ENCODE results near the gene STARD9.
A peak's percentile ranks its signal among the peaks of the same experiment; 100 is the strongest.
"Not testable (repeated sequence)": the region's sequence is repeated elsewhere in the genome, so short reads cannot be mapped to it uniquely, and the experiment has no call there.

STARD9 gene

DNA sequence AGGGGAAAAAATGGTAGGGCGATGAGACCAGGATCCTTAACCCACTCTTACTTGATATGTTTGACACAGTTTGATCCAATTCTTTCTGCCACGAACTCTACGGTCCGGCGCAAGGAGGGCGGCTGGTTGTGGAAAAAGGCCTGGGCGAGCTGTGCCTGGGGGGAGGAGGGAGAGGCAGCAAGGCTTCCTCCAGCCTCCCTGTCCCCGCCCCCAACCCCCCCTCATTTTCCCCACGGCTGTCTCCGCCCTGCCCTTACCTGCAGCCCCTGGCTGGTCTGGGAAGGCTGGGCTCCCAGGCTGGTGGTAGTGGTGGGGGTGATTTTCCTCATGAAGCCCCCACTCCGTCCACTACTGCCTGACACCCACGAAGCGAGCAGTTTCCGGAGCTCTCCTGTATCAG, 153.6 kb downstream of the STARD9 start:
- no peak for DNase-seq (ENCODE audit: low read depth in 2 of 2)

DNA sequence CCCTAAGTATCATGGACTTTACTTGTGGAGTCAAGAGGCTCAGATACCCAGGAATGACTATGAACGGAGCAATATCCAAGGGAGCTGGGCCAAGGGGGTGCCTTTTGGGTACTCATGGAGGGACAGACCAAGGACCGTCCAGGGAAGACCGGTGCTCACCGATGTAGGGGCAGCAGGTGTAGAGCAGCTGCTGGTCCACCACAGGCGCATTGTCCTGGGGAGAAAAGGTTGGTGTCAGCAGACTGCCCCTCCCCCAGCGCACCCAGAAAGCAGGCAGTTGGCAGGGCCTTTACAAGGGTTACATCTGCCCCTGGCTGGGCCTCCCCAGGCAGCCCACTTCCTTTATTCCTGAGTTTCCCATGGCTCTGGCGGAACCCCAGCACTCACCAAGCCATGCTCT, 154.0 kb downstream of the STARD9 start:
- no peak for DNase-seq (ENCODE audit: low read depth in 2 of 2)

DNA sequence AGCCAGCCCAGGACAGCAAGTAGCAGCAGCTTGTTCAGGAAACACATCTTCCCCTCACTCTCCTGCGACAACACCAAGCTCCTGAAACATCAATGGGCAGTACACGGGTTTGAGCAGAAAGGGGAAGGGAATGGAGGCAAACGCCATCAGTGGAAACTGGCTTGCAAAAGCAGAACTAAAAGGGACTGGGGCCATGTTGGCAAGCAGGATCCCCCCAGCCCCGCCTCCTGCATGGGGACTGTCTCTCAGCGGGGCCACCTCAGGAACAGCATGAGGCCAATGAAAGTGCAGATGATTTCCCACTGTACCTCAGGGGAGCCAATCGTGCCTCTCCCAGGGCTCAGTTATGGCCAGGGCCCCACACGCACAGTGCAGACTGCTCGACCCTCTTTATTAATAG, 154.7 kb downstream of the STARD9 start:
- no peak for DNase-seq (ENCODE audit: low read depth in 2 of 2)

DNA sequence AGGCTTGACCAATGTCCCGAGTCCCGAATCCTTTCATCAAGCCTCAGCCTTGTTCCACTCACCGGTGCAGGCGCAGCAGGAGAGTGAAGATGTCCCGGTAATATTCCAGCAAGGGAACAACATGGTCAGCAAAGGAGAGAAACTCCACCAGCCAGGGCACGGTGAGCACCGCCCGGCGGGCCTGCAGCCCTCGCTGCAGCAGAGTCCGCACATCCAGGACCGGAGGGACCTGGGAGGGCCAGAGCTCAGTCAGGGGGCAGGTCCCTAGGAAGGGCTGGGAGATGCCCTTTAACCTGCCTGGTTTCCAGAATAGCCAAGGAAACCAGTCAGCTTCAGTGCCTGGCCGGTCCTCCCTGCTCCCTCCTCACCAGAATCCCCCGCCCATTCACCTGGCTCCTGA, 155.1 kb downstream of the STARD9 start:
- DNase-seq (ENCODE audit: low read depth in 2 of 2): no peak

DNA sequence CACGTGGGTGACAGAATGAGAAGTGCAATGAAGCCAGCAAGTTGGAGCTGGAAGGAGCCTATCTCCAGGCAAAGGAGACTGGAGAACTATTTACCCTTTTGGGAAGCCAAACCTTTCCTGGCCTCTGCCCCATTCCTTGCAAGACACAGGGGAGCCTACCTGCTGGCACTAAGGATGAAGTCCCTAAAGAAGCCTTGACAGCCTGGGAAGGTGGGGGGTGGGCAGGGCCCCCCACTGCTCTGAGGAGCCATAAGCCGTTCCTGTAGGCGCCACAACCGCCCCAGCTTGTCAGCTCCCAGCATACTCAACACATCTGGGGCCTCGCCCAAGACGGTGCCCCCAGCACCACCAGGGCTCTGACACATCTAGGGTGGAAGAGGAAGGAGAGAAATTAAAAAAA, 156.1 kb downstream of the STARD9 start:
- no peak for DNase-seq (ENCODE audit: low read depth in 2 of 2)

DNA sequence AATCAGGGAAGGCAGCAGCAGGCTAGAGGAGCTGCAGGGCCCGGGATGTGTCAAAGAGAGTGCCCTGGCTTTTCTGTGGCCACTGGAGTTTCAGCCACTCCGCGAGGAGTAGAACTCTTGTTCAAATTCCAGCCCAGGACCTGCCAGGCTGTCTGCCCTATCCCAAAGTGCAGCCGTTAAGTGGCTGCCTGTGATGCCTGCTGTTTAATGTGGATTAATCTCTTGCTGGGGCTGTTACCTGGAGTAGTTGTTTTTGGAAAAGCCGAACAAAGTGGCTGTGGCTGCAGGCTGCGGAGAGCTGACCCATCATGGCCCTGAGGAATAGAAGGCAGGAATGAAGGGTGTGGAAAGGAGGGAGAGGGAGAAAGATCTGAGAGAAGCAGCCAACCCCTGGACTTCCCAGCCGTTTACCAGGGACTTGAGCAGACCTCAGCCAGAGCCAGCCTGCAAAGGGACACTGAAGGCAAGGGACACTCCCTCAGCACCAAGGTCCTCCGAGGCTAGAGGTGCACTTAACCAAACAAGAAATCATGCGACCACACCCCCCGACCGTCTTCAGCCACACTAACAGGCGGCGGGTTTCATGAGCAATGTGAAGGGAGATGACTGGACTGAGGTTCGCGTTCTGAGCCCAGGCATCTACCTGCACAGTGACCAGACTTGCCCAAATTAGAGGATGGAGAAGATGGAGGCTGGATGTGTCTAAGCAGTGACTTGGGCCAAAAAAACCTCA, 156.9 kb downstream of the STARD9 start:
- DNase-seq (ENCODE audit: low read depth in 2 of 2): no peak

DNA sequence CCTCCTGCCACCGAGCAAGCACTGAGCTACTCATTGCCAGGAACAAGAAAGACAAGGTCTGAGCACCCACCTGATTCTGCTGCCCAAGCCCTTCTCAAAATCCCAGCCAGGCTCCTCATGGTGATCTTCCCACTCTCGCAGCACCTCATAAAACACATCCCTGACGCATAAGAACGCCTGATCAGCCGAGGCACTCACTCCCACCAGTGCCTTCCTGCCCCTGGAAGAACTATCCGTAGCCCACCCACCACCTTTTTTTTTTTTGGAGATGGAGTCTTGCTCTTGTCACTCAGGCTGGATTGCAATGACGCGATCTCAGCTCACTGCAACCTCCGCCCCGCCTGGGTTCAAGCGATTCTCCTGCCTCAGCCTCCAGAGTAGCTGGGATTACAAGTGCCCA, 157.6 kb downstream of the STARD9 start:
- DNase-seq (ENCODE audit: low read depth in 2 of 2): no peak

DNA sequence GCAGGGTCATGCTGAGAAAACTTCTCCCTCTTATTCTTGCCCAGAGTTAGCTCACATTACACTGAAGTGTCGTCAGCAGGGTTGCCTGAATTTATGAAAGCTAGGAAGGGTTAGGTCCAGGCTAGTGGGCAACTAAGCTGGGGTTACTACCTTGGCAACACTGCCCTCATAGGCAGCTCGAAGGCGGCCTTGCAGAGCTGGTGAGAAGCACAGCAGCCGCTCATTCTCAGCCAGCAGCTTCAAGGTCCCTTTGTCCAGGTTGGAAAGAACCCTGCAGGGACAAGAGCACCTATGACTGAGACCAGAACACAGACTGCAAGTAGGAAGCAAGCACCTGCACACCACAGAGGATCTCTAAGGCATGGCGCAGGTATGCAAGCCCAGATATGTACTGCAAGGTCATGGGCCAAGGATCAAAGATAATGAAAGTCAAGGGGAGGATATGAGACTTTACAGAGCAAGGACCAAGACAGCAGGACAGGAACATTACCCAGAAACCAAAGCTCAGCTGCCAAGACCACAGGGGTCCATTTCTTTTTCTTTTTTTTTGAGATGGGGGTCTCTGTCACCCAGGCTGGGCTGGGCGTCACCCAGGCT, 158.8 kb downstream of the STARD9 start:
- no peak for DNase-seq (ENCODE audit: low read depth in 2 of 2)

DNA sequence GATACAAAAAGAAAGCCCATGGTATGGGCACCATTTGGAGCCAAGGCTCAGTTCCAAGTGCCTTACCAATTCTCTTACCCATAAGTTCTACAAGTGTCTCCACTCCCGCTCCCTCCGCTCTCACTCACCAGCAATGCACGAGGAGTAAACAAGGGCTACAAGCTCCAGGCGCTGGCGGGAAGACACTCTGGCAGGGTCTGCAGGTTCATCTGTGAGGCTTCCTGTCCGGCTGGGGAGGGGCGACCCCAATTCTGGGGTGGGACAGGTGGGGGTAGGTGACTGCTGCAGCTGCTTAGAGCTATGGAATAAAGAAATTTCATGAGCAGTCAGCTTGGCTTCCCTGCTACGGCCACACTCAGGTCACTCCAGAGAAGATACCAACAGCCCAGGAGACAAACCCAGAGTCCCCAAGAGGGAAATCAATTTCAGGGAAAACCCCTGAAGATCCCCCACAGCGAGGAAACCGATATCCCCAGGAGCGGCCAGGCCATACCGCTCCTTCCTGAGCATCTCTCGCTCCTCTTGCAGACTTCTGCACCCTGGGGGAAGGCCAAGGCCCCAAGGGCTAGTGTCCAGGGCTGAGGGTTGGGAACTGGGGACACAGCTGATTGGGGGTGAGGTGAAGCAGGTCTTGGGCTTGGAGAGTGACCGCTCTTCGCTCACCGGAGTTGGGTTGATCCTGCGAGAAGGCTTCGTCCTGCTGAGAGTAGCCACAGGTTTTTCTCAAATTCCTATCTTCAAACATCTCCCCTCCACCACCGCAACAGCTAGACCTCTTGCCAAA, 160.2 kb downstream of the STARD9 start:
- no peak for DNase-seq (ENCODE audit: low read depth in 2 of 2)

DNA sequence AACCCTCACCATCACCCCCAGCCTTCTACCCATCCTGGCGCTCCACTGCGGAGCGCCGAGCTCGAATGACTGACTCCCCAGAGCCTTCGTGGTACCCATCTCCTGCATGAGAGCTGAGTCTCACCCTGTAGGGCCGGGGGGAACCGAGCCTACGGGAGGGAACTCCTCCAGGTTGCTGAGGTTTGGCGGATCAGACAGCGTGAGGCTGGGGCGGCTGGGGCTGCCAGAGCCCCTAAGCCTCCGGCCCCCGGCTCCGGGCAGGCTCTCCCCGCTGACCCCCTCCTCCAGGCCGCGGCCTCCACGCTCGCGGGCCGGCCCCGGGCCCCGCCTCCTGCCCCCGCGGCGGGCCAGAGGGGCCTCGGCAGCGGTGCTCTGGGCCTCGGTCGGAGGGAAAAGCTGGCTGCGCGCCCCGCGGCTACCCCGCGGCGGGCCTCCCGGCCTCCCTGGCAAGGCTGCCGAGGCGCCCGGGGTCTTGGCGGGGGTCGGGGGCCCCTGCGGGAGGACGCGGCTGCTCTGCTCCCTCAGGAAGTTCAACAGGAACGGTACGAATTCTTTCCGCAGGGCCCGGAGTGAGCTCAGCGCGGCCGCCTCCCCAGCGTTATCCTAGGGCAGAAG, 160.9 kb downstream of the STARD9 start:
- no peak for DNase-seq (ENCODE audit: low read depth in 2 of 2)

DNA sequence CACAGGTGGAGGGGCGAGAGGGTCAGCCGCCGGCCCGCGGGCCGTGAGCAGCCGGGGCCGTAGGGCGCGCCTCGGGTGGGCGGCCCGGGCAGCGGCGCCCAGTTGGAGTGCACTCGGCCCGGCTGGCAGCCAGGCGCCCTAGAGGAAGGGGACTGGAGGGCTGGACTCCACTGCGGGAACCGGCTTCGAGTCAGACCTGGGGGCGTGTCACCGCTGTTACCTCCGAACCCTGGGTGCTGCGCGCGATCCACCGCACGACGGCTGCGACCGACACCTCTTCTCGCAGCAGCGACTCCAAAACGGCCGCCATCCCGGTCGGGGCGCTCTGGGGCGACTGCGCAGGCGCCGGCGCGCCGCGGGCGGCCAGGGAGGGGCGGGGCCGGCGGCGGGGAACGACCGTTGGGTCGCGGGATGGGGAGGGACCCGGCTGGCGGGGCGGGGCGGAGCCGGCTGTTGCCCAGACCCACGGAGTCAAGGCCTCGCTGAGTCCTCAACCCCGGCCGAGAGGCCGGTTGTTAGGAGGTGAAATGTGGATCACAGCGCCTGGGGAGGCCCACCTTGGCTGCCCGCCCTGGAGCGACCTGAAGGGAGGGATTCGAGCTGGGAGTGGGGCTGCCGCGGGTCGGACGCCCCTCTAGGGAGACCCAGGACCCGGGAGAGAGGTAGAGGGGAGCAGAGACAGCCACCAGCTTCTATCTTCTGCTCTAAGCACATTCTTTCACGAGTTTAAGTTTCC, 161.6 kb downstream of the STARD9 start, which contains the start of gene CDAN1:
CDAN1 (minus strand) TSS at position 336 of the 736 bp plus-strand sequence; CDS start at position 310, 26 bp downstream.
- peak; percentile 75 to 90 for DNase-seq (ENCODE audit: low read depth in 2 of 2)

DNA sequence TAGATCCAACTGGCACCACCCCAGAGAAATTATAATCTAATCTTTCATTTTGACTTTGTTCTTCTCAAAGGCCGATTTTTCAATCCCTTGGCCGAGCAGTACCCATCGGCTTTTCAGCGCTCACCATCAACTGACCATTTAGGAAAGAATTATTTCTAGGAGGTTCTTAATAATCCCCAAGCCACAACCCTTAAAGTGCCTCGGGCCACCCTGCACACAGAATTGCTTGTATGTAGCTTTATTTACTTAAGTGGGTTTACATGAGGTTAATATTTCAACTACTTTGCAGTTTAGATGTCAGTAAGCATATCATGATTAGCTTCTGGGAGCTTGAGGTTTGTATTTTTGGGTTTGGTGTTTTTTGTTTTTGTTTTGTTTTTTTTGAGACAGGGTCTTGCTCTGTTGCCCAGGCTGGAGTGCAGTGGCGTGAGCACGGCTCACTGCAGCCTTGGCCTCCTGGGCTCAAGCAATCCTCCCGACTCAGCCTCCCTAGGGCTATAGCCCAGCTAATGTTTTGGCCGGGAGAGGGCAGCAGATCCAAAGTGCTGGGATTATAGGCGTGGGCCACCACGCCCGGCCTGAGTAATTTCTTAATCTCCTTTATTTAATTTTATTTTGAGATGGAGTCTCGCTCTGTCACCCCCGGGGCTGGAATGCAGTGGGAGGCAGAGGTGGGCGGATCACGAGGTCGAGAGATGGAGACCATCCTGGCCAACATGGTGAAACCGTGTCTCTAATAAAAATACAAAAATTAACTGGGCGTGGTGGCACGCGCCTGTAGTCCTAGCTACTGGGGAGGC, 162.3 kb downstream of the STARD9 start:
- no peak for DNase-seq (ENCODE audit: low read depth in 2 of 2)

DNA sequence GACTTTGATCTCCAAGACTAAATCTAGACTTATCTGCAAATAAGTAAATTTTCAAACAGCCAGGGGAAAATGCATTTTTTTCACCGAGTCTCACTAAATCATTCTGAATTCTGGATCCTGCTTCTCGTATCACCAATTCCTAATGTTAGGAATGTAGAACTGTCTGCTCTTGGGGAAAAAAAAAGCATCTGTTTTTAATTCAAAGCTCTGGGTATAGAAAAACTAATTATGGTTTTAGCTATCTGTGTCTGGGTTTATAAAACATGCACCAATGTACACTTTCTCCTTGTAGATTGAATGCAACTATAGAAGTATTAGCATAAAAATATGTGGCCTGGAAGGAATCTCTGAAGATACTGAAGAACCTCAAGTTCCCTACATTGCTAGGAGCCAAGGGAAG, 166.3 kb downstream of the STARD9 start:
- no peak for DNase-seq (ENCODE audit: low read depth in 2 of 2)

DNA sequence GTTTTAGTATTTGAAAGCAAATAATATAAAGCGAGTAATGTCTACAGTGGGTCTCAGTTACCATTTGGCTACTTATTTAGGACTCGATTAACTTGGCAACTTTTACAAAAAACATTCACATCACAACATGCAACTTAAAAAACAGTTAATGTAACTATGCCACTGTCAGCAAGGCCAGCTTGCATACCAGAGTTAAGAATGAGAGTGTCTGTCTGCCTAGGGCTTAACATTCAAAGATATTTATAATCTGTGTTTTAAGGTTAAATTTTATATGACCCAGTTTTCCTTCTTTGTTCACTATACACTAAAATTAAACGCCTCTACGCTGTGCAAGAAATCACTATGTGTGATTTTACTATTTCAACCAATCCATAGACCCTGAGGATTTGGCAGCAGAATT, 166.7 kb downstream of the STARD9 start:
- no peak for DNase-seq (ENCODE audit: low read depth in 2 of 2)

DNA sequence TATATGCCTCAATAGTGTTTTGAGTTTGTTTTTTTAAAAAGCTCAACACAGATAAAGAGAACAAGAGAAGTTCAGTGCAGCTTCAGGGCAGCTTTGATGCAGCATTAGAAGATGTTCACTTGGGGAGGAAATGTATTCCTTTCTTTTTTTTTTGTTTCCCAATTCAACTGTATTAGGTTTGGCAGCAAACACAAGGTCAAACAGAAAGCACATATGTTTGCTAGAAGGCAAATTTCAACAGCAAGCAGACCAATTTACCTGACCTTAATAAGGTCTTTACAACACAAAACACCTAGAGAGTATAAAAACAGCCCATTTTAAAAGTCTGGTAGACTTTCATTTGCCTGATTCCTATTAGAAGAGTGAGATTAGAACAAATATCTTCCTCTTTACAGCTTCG, 168.8 kb downstream of the STARD9 start:
- DNase-seq (ENCODE audit: low read depth in 2 of 2): no peak

DNA sequence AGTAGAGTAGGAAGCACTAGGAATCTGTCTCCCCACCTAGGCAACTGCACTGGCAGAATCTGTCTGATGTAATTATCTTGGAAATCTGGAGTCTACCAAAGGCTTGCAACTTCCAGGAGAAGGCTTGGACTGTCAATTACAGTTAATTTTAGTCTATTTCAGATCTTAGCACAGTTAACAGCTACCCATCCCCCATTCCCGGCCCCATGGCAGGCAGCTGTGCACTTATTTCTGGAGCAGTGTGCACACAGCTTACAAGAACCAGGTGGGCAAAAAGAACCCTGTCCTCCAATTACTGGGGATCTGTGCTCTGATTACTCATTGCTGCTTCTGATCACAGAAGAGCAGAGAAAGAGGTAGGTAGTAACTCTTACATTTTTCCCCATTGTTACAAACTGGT, 173.9 kb downstream of the STARD9 start:
- no peak for DNase-seq (ENCODE audit: low read depth in 2 of 2)

DNA sequence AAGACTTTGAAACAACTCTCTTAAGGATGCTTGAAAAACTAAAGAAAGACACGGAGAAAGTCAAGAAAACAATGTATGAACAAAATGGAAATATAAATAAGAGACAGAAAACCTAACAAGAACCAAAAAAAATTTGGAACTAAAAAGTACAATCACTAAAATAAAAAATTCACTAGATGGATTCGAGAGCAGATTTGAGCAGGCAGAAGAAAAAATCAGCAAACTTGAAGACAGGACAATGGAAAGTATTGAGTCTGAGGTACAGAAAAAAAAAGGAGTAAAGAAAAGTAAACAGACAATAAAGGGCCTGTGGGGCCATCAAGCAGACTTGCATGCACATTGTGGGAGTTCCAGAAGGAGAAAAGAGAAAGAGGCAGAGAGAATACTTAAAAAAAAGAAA, 174.9 kb downstream of the STARD9 start:
- DNase-seq (ENCODE audit: low read depth in 2 of 2): no peak

DNA sequence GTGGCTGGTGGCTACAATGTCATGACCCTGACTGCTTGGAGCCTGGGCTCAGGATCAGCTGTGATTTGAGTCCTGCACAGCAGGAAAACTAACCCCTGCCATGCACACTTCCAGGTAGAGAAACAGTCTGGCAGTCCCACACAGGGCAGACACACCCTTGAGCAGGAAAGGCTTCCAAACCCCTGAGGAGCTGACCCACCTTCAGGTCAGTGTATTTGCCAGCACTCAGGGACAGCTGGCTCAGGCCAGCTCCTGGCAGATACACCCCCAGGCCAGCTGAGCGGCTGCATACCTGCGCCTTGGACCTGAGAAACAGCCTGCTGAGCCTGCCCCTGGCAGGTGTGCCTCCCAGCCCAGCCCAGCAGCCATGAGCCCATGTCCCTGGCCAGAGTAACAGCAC, 183.7 kb downstream of the STARD9 start:
- no peak for DNase-seq (ENCODE audit: low read depth in 2 of 2)

DNA sequence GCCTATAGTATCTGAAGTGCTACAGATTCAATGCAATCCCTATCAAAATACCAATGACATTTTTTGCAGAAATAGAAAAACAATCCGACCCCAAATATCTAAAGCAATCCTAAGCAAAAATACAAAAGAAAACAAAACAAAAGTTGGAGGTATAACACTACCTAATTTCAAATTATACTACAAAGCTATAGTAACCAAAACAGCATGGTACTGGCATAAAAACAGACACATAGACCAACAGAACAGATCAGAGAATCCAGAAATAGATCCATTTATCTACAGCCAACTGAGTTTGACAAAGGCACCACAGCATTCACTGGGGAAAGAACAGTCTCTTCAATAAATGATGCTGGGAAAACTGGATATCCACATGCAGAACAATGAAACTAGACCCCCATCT, 185.4 kb downstream of the STARD9 start:
- no peak for DNase-seq (ENCODE audit: low read depth in 2 of 2)

DNA sequence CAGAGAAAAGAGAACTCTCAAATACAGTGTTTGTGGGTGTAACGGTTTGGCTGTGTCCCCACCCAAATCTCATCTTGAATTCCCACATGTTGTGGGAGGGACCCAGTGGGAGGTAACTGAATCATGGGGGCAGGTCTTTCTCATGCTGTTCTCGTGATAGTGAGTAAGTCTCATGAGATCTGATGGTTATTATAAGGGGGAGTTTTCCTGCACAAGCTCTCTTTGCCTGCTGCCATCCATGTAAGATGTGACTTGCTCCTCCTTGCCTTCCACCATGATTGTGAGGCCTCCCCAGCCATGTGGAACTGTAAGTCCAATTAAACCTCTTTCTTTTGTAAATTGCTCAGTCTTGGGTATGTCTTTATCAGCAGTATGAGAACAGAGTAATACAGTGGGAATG, 186.4 kb downstream of the STARD9 start:
- not testable (repeated sequence) for DNase-seq (ENCODE audit: low read depth in 2 of 2)

DNA sequence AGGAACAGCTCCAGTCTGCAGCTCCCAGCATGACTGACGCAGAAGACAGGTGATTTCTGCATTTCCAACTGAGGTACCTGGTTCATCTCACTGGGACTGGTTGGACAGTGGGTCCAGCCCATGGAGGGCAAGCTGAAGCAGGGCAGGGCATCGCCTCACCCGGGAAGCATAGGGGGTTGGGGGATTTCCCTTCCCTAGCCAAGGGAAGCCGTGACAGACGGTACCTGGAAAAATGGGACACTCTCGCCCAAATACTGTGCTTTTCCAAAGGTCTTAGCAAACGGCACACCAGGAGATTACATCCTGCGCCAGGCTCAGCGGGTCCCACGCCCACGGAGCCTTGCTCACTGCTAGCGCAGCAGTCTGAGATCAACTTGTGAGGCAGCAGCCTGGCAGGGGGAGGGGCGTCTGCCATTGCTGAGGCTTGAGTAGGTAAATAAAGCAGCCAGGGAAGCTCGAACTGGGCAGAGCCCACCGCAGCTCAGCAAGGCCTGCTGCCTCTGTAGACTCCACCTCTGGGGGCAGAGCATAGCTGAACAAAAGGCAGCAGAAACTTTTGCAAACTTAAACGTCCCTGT, 188.8 kb downstream of the STARD9 start:
- not testable (repeated sequence) for DNase-seq (ENCODE audit: low read depth in 2 of 2)

All from stimulated activated CD8-positive, alpha-beta memory T cell treated with anti-CD3 and anti-CD28 coated beads, Interleukin-7, amount 100 ng/mL, for 4 hours (primary cell).